Right ventricle myocardium superior (tissue), 1 donor: ENCODE measurements around the gene RCSD1. TPM values are rescaled to one million over a fixed set of nuclear protein-coding genes. Genes with fewer than 3 reads are reported as not detected.
"Not testable (repeated sequence)": the region's sequence is repeated elsewhere in the genome, so short reads cannot be mapped to it uniquely, and the experiment has no call there.

Source experiments
- ATAC-seq: fragments of 200-7000 bp; cut with Tn5 transposase; one replicate; pipeline ENCODE4 v1.9.1; 2020; ENCODE audit warnings: mild to moderate bottlenecking; ENCODE audit not compliant: poor library complexity
- DNase-seq: peaks from one replicate; pipeline ENCODE4 v3.0.0-alpha.2; 2020
- intact Hi-C: fragments of 100-400 bp; cut with DNase I; formaldehyde crosslinking; loops from one replicate; pipeline ENCODE4 v1.11.2; 2022
- total RNA-seq: library from RNA; stranded (reverse); fragmentation: NEBNext Ultra II Directional; extraction: Animal tissue kit (Norgen Biotek cat#: 25700); gene quantifications from one replicate; pipeline ENCODE4 v1.2.1, GENCODE V29; 2021
- donor health status: DM: no; HTN: yes; CAD: no; lungs with severe emphysema.

Gene RCSD1
- total RNA-seq, 1 donor from 2014 or later: 42.9 TPM

DNA sequence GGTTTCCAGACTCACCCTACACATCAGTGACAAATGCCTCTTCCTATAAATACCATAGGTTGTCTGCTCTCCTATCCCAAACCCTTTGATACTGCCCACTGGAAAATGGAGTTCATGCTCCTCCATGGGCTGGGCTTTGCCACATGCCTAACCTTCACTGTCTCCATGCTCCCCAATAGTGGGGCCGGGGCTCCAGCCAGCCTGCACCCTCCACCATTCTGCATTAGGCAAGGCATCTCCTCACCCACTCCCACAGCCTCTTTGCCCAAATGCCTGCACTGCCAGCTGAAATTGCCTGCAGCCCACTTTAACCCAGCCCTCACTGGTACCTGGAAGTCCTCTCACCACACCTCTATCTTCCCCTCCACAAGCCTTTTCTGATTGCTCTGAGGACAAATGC is 73.5 kb downstream of the RCSD1 start:
- intact Hi-C loops: no loop called here
- DNase-seq (no peak), ATAC-seq (no peak)

DNA sequence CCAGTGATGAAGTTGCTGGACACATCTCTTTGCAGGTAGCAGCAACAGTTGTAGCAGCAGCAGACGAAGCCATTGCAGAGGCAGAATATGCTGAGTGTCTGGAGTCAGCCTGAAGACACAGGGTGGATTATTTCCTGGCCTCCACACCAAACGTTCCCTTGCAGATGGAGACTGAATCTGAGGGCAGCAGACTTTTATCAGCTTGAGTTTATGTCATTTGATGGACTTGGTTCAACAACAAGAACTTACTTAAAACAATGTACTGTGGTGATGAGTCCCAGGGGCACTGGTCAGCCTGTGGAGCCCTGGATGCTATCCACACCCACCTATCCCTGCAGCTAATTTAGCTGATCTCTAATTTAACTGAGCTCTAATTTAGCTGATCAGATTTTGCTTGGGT is 74.7 kb downstream of the RCSD1 start:
- no peak for DNase-seq
- intact Hi-C loops: no loop called here
- ATAC-seq: peak; percentile 41

DNA sequence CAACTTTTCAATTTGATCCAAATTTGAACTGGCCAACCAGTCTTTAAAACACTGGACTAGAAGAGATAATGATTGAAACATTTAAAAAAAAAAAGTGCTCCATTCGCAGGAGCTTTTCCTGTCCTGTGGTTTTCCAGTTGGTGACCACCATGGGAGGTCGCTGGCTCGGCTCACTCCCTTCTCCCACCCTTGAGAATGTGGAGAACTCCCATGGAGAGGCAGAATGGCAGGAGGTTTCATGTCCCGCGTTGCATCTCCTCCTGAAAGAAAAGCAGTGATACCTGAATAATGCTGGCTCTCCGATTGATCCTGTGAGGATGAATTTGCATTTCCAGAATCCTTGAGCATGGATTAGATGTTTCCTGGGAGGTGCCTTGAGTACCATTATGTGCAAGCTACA is 75.2 kb downstream of the RCSD1 start:
- DNase-seq (no peak), ATAC-seq (no peak)
- intact Hi-C loops: no loop called here

DNA sequence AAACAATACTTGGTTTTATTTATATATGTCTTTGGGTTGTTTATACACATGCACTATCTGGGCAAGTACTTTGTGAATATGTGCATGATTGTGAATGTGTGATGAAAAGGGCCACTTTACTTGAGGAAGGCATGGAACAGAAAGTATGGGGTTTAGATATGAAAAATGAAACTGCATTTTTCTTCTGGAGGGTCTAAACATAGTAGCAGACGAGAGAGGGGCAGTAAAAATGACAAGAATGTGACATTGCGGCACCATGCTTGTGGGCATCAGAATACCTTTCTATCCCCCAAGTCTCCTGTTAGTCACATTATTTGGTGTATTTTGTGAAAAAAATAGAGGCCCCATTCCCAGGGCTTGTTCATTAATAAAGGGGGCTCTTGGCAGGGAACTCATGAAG is 76.3 kb downstream of the RCSD1 start:
- ATAC-seq (no peak), DNase-seq (no peak)
- intact Hi-C loops: no loop called here

DNA sequence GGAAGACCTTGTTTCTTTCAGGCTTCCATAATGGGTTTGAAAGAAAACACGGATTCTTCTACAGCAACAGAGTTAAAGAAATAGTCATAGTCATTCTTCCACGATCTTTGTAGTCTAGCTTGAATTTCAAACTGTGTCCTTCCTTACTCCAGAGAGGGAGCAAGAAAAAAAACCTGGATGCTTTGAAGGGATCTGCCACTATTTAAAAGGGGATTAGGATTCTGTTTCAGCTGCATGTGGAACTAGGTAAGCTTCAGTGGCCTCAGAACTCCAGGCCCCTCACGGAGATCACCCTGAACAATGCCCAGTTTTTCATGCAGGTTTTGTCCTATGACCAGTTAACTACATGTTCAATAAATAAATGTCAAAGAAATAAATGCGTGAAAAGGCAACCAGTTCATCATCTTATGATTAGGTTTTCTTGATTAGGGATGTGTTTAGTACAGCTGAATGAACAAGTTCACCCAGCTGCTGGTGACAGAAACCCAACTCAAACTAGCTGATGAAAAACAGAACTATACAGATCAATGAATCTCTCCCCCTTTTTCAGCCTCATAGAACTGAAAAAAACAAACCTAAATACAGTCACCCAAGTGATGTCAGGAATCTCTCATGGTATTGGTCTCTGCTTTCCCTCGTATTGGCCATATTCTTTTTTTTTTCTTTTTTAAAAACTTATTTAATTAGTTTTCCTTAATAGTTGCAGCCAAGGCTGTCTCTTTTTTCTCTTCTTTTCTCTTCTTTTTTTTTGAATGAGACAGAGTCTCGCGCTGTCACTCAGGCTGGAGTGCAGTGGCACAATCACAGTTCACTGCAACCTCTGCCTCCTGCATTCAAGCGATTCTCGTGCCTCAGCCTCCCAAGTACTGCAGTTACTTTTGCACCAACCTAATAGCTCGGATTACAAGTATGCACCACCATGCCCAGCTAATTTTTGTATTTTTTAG is 77.2 kb downstream of the RCSD1 start:
- DNase-seq (no peak), ATAC-seq (no peak)
- intact Hi-C loops: no loop called here

DNA sequence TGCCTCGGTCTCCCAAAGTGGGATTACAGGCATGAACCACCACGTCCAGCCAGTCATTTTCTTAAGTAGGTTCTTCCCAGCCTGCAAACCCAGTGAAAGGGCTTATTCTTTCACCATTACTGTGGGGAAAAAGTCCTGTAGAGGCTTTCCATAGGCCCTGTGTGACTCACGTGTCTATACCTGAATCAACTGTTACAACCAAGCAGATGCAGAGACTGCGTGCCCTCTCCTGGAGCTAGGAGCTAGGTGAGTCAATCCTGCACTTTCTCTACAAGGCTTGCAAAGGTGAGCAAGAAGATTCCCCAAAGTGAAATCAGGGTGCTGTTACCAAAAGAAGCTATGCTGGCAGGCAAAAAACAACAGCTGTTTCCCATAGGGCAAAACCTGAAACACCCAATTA is 77.9 kb downstream of the RCSD1 start:
- intact Hi-C loops: no loop called here
- DNase-seq (no peak), ATAC-seq (no peak)

DNA sequence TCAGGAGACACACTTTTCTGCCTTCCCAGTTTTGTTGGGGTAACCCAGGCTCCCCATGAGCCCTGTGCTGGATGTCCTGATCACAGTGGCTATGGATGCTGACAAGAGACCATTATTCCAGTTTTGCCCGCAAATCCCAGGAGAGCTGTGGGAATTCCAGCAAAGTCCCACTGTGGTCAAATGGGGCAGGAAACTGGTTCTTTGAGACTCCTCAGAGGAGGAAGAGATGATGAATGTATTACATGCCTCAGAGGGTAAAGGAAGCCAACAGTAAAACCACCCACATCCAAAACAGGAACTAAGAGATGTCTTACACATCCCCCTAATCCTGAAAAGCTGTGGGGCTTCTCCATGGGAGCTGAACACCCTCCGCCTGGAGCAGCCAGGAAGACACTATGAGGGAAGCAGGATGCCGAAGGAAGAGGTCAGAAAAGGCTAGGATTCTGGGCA is 78.9 kb downstream of the RCSD1 start:
- intact Hi-C loops: no loop called here
- DNase-seq (no peak), ATAC-seq (no peak)

DNA sequence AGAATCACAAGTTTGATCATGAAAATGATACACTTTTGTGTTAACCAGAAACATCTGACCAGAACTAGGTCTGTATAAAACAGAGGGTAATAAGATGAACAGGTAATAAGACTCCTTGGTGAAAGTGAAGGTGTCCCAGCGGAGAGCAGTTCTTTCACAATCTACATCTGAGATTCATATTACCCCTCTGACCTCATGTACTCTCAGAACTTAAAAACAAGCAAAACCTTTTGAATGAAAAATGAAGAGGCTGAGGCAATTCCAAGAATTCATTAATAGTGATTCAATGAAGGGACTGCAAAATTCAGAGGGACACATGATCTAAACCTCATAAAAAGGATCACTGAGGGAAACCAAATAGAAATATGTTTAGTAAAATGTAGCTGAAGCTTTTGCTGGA is 80.8 kb downstream of the RCSD1 start:
- intact Hi-C loops: no loop called here
- DNase-seq (no peak), ATAC-seq (no peak)

DNA sequence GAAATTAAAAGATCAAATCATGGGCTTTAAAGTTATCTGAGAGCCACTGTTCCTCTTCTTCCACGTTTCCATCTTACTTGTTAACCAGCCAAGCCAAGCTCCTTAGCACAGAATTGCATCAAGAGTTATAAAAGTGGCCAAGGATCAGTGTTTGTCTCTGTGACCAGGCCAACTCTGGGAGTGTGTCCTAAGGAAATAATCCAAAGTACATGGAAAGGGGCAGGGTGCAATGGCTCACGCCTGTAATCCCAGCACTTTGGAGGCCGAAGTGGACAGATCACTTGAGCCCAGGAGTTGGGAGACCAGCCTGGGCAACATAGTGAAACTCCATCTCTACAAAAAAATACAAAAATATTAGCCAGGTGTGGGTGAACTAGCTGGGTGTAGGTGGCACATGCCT is 81.8 kb downstream of the RCSD1 start:
- intact Hi-C loops: no loop called here
- DNase-seq (no peak), ATAC-seq (no peak)

DNA sequence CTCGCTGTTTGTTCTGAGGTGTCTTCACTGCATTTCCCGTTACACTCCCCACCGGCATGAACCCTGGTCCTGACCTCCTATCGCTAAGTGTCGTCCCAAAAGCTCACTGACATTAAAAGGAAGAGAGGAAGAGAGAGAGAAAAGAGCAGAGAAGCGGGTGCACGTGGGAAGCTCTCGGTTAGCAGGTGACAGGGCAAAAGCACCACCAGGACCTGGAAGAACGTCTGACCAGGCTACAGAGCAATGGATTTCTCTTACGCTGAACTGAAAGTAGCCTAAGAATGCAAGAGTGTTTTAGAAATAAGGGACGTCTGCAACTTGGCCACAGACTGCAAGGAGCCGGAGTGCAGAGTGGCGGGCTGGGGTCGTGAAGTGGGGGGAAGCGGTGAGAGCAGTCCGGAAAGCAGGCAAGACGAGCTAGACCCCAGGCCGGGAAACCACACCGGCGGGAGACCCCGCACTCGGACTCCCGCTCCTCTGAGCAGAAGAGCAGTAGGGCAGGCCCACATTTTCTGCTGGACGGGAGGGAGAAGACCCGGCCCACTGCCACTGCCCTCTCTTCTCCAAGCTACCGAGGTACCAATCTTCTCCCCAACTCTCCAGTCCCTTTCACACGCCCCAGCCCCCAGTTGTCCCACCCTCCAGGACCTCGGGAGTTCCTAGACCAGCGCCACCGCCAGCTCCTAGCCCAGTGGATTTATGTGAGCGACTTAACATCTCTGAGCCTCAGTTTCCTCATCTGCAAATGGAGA is 83.5 kb downstream of the RCSD1 start:
- DNase-seq (peak; percentile 59), ATAC-seq (no peak)
- intact Hi-C loops: no loop called here

DNA sequence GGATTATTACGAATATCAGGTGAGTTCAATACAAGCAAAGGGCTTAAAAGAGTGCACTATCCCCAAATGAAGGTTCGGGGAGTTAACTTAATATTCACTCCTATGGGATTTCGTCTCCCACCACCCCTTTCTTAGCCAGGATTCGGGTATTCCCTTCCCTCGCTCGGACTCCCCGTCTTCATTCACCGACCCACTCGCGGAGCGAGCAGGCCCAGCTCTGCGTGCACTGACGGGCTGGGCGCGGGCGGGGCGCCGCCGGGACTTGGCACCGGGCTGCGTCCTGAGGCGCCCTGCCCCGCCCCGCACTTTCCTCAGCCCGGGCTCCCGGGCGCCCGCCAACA is 84.0 kb downstream of the RCSD1 start:
- ATAC-seq (peak; percentile 92), DNase-seq (peak; percentile 93)
- intact Hi-C loops: no loop called here

DNA sequence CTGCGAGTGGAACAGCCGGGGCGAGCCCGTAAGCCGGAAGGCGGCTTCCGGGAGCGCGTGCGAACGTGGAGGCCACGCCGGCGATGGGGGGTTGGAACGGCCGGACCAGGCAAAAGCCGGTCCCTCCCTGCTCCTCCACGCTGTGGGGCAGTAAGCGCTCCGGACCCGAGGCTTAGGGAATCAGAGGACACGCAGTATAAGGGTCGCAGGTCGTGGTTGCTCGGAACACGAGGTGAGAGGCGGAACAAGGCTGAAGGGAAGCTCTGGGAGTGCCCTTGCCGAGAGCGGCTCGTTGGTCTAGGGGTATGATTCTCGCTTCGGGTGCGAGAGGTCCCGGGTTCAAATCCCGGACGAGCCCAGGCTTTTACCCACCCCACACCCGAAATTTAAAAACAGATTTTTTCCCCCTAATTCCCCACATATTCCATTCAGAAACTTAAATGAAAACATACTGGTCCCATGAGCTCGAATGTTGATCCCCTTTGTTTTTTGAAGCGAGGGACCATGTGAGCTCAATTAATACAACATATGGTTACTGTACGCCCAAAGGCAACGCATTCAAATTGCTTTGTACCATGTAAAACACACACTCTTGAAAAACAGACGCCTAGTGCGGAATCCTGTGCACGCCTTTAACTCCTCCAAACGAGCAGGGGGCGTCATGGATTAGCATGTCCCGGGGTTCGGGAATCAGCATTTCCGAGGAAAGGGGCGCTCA is 84.6 kb downstream of the RCSD1 start:
- DNase-seq: no peak
- ATAC-seq: peak; percentile 76
- intact Hi-C loops: no loop called here

DNA sequence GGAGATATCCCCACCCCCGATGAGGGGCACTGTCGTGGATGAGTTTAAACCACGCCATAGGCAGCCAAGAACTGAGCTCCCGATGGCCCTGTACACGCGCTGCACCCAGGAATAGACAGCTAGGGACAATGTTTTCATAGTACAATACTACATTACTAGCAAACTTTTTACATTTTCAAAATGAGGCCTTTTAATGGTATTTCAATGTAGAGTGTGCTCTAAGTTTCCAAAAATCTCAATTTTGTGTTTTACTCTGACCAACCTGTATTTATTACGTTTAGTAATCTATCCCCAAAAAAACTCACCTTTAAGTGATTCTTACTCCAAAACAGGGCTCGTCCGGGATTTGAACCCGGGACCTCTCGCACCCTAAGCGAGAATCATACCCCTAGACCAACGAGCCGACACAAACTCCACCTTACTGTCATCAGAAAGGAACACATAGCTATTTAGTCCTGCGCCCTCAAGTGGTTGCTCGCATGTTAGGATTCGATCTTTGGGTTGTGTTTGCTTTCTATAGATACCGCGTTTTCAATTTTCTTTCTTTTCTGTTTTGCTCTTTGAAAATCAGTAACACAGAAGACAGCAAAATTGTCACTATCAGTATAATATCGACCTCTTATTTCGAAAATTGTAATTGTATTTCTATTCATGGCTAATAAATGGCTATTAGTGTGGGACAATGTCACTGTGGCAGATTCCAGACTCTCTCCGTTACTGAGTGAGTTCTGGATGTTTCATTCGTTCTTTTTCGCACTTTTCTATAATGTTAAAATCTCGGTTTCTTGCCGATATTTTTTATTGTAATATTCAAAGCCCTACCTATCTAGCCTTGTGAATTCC is 85.3 kb downstream of the RCSD1 start:
- peak; percentile 88 for DNase-seq
- peak; percentile 69 for ATAC-seq
- intact Hi-C loops: no loop called here

DNA sequence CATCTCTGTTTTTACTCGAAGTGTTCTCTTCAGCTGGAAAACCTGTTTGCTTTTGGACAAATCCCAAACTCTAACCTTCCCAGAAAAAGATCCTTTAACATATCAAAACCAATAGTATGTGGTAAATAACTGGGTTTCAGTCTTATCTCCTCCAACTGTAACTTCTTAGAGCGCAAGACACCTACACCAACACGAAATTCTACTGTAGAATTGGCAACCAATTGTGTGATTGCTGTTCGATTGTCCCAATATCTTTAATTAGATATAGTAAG is 85.9 kb downstream of the RCSD1 start:
- ATAC-seq (no peak), DNase-seq (no peak)
- intact Hi-C loops: no loop called here

DNA sequence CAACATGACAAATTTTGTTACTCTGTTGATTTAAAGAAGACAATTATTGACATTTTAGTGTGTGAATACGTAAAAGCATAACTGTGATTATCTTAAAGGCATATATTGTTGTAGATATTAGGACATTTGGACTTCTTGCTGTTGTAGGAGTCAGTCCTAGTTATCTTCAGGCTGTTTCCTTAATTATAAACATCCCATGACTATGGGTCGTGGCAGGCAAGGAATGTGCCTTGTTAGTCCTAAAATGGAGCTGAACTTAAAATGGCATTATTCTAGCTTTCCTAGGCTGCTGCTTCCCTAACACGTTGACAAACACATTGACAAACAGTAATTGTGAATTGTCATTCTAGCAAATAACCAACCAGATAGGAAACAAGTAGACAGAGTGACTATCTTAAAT is 87.3 kb downstream of the RCSD1 start:
- DNase-seq: no peak
- intact Hi-C loops: no loop called here
- ATAC-seq: no peak

DNA sequence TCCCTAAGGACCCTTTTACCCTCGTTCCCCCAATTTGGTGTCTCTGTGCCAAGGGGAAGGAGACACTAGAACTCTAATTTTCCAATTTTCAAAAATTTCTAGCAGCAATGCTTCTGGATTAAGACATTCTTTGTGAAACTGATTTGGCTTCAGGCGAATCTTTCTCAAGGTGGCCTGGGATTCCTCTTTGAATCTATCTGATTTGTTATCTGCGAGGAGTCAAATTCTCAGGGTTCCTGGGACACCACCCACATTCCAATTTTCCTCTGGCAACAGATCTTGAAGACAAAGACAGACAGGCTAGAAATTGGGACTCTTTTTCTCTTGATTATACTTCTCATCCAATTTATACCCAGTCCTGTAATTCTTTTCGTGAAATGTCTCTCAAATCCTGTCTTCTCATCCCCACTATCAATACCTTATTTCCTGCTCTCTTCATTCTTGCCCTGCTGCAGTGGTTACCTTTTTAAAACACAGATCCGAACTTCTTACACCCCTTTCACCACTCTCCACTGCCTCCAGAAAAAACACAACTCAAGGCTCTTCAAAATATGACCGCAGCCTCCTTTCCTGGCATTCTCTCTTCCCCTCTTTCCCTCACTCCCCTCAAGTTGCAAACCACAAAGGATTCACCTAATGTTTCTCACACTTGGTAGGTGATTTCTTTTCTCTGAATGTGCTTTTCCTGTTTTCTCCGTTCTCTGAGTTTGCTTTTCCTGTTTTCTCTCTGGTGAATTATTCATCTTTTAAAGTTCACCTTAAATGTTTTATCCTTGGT is 89.1 kb downstream of the RCSD1 start:
- ATAC-seq: no peak
- intact Hi-C loops: no loop called here
- DNase-seq: no peak

DNA sequence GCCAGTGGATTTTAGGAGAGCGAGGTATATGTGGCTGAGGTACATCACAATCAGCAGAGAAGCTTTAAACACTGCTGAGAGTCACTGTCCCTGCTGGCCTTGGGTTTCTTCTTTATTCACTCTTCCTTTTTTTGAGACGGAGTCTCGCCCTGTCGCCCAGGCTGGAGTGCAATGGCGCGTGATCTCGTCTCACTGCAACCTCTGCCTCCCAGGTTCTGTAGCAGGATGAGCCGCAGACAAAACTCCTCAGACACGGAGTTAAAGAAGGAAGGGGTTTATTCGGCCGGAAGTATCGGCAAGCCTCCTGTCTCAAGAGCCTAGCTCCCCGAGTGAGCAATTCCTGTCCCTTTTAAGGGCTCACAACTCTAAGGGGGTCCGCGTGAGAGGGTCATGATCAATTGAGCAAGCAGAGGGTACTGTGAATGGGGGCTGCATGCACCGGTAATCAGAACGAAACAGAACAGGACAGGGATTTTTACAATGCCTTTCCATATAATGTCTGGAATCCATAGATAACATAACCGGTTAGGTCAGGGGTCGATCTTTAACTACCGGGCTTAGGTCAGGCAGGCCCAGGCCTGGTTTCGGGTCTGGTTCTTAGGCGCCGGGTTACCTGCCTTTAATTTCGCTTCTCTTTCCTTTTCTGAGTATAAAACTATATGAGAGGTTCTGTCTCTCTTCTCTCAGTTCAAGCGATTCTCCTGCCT is 89.8 kb downstream of the RCSD1 start:
- DNase-seq, ATAC-seq: not testable (repeated sequence)
- intact Hi-C loops: loop anchor here (5.0 kb wide), 2 partner anchors 37 to 82 kb away; no protein-coding TSS in a partner anchor
